GM12878 (cell line): ENCODE results near the gene FOXF1. TPM values are rescaled to one million over a fixed set of nuclear protein-coding genes. Genes with fewer than 3 reads are reported as not detected.

Experiments used
- ATAC-seq: fragments of 200-7000 bp; cut with Tn5 transposase; 3 replicates; pipeline ENCODE4 v1.9.1; 2020; ENCODE audit warnings: mild to moderate bottlenecking, moderate library complexity
- BruUV-seq: library from RNA; stranded (reverse); fragments of 400-500 nt; replicated peaks from 2 replicates; lab custom pipeline; 2021; lab: Mats Ljungman, UMichigan
- CTCF ChIA-PET: fragments of 300-600 bp; sonication (Branson Sonifier 250); formaldehyde crosslinking; extraction: SDS; loops from one replicate; lab custom pipeline; 2021; ENCODE audit warnings: inconsistent platforms; lab: Yijun Ruan, JAX
- POLR2A ChIA-PET: fragments of 350-600 bp; formaldehyde crosslinking; extraction: SDS; loops from one replicate; lab custom pipeline; 2021; ENCODE audit warnings: inconsistent platforms; lab: Charles Lee
- RAD21 ChIA-PET: fragments of 300-600 bp; sonication (Branson Sonifier 250); formaldehyde crosslinking; loops from one replicate; lab custom pipeline; 2023; ENCODE audit warnings: antibody characterized with exemption; ENCODE audit not compliant: unreplicated experiment; lab: Charles Lee
- SMC1A ChIA-PET: fragments of 300-600 bp; sonication (Branson Sonifier 250); formaldehyde crosslinking; loops from one replicate; lab custom pipeline; 2023; ENCODE audit not compliant: unreplicated experiment, uncharacterized antibody; lab: Charles Lee
- DNase-seq: peaks from one replicate; pipeline ENCODE4 v3.0.0-alpha.2; 2011; ENCODE audit warnings: low read depth, low spot score
- FAIRE-seq: peaks from 3 replicates; lab custom pipeline; 2011; peaks lifted over from hg19 to GRCh38; lab: Jason Lieb, UNC
- H2AFZ ChIP-seq: 2 replicates; pipeline ENCODE4 v1.6.0; 2011; ENCODE audit warnings: low read depth, low read length, control low read depth; ENCODE audit not compliant: control insufficient read depth
- H3K27ac ChIP-seq: 2 replicates; pipeline ENCODE4 v1.5.1; 2011; ENCODE audit warnings: control low read depth; ENCODE audit not compliant: control insufficient read depth, insufficient read depth
- H3K27me3 ChIP-seq, 2 experiments: replicated peaks in 1 of 2; 2 replicates each; pipeline versions ENCODE4 v1.6.0 to v1.6.1; 2011; ENCODE audit warnings: low read length in 1 of 2; ENCODE audit not compliant: control insufficient read depth in 2 of 2, insufficient read depth in 2 of 2
- H3K36me3 ChIP-seq, 2 experiments: 2 replicates each; pipeline ENCODE4 v1.5.1; 2011; ENCODE audit warnings: low read length in 1 of 2; ENCODE audit not compliant: control insufficient read depth in 2 of 2, insufficient read depth in 2 of 2
- H3K4me1 ChIP-seq: 2 replicates; pipeline ENCODE4 v1.6.1; 2011; ENCODE audit warnings: mild to moderate bottlenecking, low read length, moderate library complexity, mixed read lengths; ENCODE audit not compliant: control insufficient read depth, insufficient read depth
- H3K4me2 ChIP-seq: 2 replicates; pipeline ENCODE4 v1.6.0; 2011; ENCODE audit warnings: control low read depth; ENCODE audit not compliant: control insufficient read depth, insufficient read depth
- H3K4me3 ChIP-seq: fragments of 200-600 bp; sonication (generic); 2 replicates; pipeline ENCODE4 v1.5.1; 2016
- H3K79me2 ChIP-seq: 2 replicates; pipeline ENCODE4 v1.6.0; 2011; ENCODE audit warnings: low read length; ENCODE audit not compliant: control insufficient read depth, insufficient read depth
- H3K9ac ChIP-seq: 2 replicates; pipeline ENCODE4 v1.8.0; 2011; ENCODE audit warnings: low read length, control low read depth, mixed read lengths; ENCODE audit not compliant: control insufficient read depth, insufficient read depth
- H3K9me3 ChIP-seq: replicated peaks from 3 replicates; pipeline ENCODE4 v1.5.1; 2011; ENCODE audit warnings: mild to moderate bottlenecking, low read length; ENCODE audit not compliant: control insufficient read depth, insufficient read depth
- H4K20me1 ChIP-seq: 2 replicates; pipeline ENCODE4 v1.6.0; 2011; ENCODE audit not compliant: control insufficient read depth, insufficient read depth
- FOXK2 ChIP-seq: fragments of 450-650 bp; IDR thresholded peaks from 2 replicates; pipeline ENCODE4 v1.6.1; 2017; ENCODE audit warnings: mild to moderate bottlenecking, moderate library complexity
- IRF3 ChIP-seq: fragments of 450-650 bp; IDR thresholded peaks from 2 replicates; pipeline ENCODE4 v1.6.1; 2014; ENCODE audit warnings: mild to moderate bottlenecking
- JUNB ChIP-seq: IDR thresholded peaks from 2 replicates; pipeline ENCODE4 v1.6.1; 2016; ENCODE audit warnings: antibody characterized with exemption, mild to moderate bottlenecking
- MAX ChIP-seq: IDR thresholded peaks from 2 replicates; pipeline ENCODE4 v1.6.1; 2012; ENCODE audit warnings: low read depth, low read length, improper control_type of control experiment
- NFXL1 ChIP-seq: fragments of 450-650 bp; IDR thresholded peaks from 2 replicates; pipeline ENCODE4 v1.6.1; 2017; ENCODE audit warnings: antibody characterized with exemption, mild to moderate bottlenecking, borderline replicate concordance
- NFYB ChIP-seq: IDR thresholded peaks from 2 replicates; pipeline ENCODE4 v1.6.1; 2011; ENCODE audit warnings: low read depth, mild to moderate bottlenecking, low read length, improper control_type of control experiment, moderate library complexity; ENCODE audit not compliant: insufficient read depth
- NR2C2 ChIP-seq: IDR thresholded peaks from 2 replicates; pipeline ENCODE4 v1.6.1; 2011; ENCODE audit warnings: borderline replicate concordance, low read depth; ENCODE audit not compliant: control insufficient read depth, insufficient read length
- PBX3 ChIP-seq: IDR thresholded peaks from 2 replicates; pipeline ENCODE4 v1.6.1; 2011; ENCODE audit warnings: mild to moderate bottlenecking, low read depth, low read length, moderate library complexity; ENCODE audit not compliant: insufficient replicate concordance
- PKNOX1 ChIP-seq: fragments of 450-650 bp; IDR thresholded peaks from 2 replicates; pipeline ENCODE4 v1.6.1; 2016; ENCODE audit warnings: mild to moderate bottlenecking
- RBBP5 ChIP-seq: fragments of 200-600 bp; sonication (generic); conservative IDR thresholded peaks from 2 replicates; pipeline ENCODE4 v1.6.1; 2016
- RCOR1 ChIP-seq: conservative IDR thresholded peaks from 2 replicates; pipeline ENCODE4 v1.6.1; 2012; ENCODE audit warnings: low read depth, low read length, improper control_type of control experiment
- RELB ChIP-seq: fragments of 450-650 bp; IDR thresholded peaks from 2 replicates; pipeline ENCODE4 v1.6.1; 2017; ENCODE audit warnings: low read depth, mild to moderate bottlenecking, moderate library complexity
- SREBF2 ChIP-seq: IDR thresholded peaks from 2 replicates; pipeline ENCODE4 v1.6.1; 2012; ENCODE audit warnings: mild to moderate bottlenecking, low read length
- SUPT20H ChIP-seq: IDR thresholded peaks from 2 replicates; pipeline ENCODE4 v1.6.1; 2011; ENCODE audit warnings: low read depth, mild to moderate bottlenecking, low read length, moderate library complexity, borderline replicate concordance; ENCODE audit not compliant: control insufficient read depth
- TBL1XR1 ChIP-seq: IDR thresholded peaks from 2 replicates; pipeline ENCODE4 v1.6.1; 2012; ENCODE audit warnings: low read depth, low read length, improper control_type of control experiment
- in situ Hi-C: fragments of 300-500 bp; cut with MboI; formaldehyde crosslinking; loops from 9 replicates; pipeline ENCODE4 v1.14.3; 2018; ENCODE audit warnings: mixed read lengths
- intact Hi-C: fragments of 100-400 bp; cut with micrococcal nuclease; formaldehyde crosslinking; loops from one replicate; pipeline ENCODE4 v1.14.2; 2022; ENCODE audit not compliant: unreplicated experiment
- polyA plus RNA-seq, 11 experiments: library from polyadenylated mRNA; depleted of rRNA in 4 of 11; unstranded in 6 of 11; stranded (reverse) in 5 of 11; fragments of >200 nt; fragmentation: Nextera tagmentation in 4 of 11; fragmentation: Illumina TruSeq in 1 of 11; extraction: Ambion mirVana in 4 of 11; extraction: Trizol in 1 of 11; gene quantifications; 1 replicate in 1 of 11; 2 replicates in 10 of 11; pipeline versions ENCODE4 v1.2.1 to v1.2.3, GENCODE V29; 2011 to 2016; ENCODE audit warnings: inconsistent platforms in 2 of 11, missing spikeins in 2 of 11, low read depth in 1 of 11
- total RNA-seq, 4 experiments: library from RNA; depleted of rRNA in 3 of 4; stranded (reverse); fragments of >200 nt in 3 of 4; fragmentation: Illumina TruSeq in 1 of 4; extraction: Trizol in 1 of 4; gene quantifications; 2 replicates each; pipeline versions ENCODE4 v1.2.1 to v1.2.3, GENCODE V29; 2013 to 2021

Gene FOXF1
- total and polyA plus RNA-seq, 10 of the 15 experiments (the other 5 are each of a cell fraction or from before 2014, with no cell fraction given) = 0.01 TPM; not detected in 9

- no peak for TF ChIP-seq RCOR1
These were observed 32.7 kb upstream of the FOXF1 start (continued) for GRCh38 chr16:86477642-86478041.

- no peak overlapping the region for H3K4me3 ChIP-seq
- no TSS peak for BruUV-seq
These were observed 31.5 kb upstream of the FOXF1 start for GRCh38 chr16:86478779-86479178.

More at GRCh38 chr16:86478779-86479178, 31.5 kb upstream of the FOXF1 start:
- H3K4me2 ChIP-seq = no peak overlapping the region
- in situ Hi-C loops = no loop called here
- ChIA-PET RAD21 (no interaction called here), SMC1A (no interaction called here)
- no peak for ATAC-seq
- TF ChIP-seq NFYB = no peak
- TF ChIP-seq PKNOX1 = no peak
- TF ChIP-seq IRF3 = no peak
- no peak for TF ChIP-seq MAX
- no peak for TF ChIP-seq RELB
- TF ChIP-seq RBBP5 = no peak
- no peak for TF ChIP-seq JUNB
- no peak for TF ChIP-seq NR2C2
- no peak for TF ChIP-seq FOXK2
- TF ChIP-seq TBL1XR1 = no peak
- TF ChIP-seq PBX3 = no peak
- TF ChIP-seq SUPT20H = no peak
- TF ChIP-seq NFXL1 = no peak
- no peak for TF ChIP-seq SREBF2
- TF ChIP-seq, all 136 proteins: peak for 0
- FAIRE-seq (no peak), DNase-seq (no peak)
- Histone ChIP-seq H3K36me3 (no peaks in the 10 kb centered on the region), H4K20me1 (no peaks in the 10 kb centered on the region), H3K4me1 (no peaks in the 10 kb centered on the region), H3K27ac (no peak overlapping the region), H2AFZ (no peak overlapping the region), H3K27me3 (peaks cover 3 to 8% of the 10 kb centered on the region in 2 experiments; a peak in 3 of 4 replicates), H3K9me3 (no peaks in the 10 kb centered on the region; the same call in 2 of the 3 replicates), H3K79me2 (no peaks in the 10 kb centered on the region), H3K9ac (no peak overlapping the region)
- CTCF ChIA-PET = no interaction called here
- POLR2A ChIA-PET = no interaction called here
- intact Hi-C loops = no loop called here
